Progenitor cell of endocrine pancreas (in vitro differentiated cells): ENCODE measurements around the gene SKA1. TPM values are rescaled to one million over a fixed set of nuclear protein-coding genes. Genes with fewer than 3 reads are reported as not detected.

Experiments
- DNase-seq: peaks from one replicate; pipeline ENCODE4 v3.0.0; 2021; ENCODE audit warnings: low spot score; ENCODE audit not compliant: unreplicated experiment
- H3K27ac Mint-ChIP-seq: 2 replicates; pipeline ENCODE4 v1.8.0; 2021; ENCODE audit warnings: mild to moderate bottlenecking, moderate library complexity, mixed read lengths
- H3K27me3 Mint-ChIP-seq: 2 replicates; pipeline ENCODE4 v1.8.0; 2021; ENCODE audit warnings: mixed read lengths
- H3K36me3 Mint-ChIP-seq: 2 replicates; pipeline ENCODE4 v1.8.0; 2022; ENCODE audit warnings: mixed read lengths; ENCODE audit not compliant: insufficient read depth
- H3K4me1 Mint-ChIP-seq: 2 replicates; pipeline ENCODE4 v1.8.0; 2021; ENCODE audit warnings: low read depth, mixed read lengths
- H3K4me3 Mint-ChIP-seq: 2 replicates; pipeline ENCODE4 v1.8.0; 2021; ENCODE audit warnings: low read depth, mild to moderate bottlenecking, moderate library complexity, mixed read lengths
- H3K9me3 Mint-ChIP-seq: 2 replicates; pipeline ENCODE4 v1.8.0; 2021; ENCODE audit warnings: low read depth, mixed read lengths
- CTCF ChIP-seq: fragments of 200-600 bp; sonication (generic); IDR thresholded peaks from one replicate; pipeline ENCODE4 v1.5.0; 2021; ENCODE audit warnings: antibody characterized with exemption, mild to moderate bottlenecking; ENCODE audit not compliant: unreplicated experiment
- total RNA-seq: library from RNA; stranded (reverse); gene quantifications from 2 replicates; pipeline ENCODE4 v1.2.1, GENCODE V29; 2021

The SKA1 gene
- total RNA-seq, 1 donor from 2014 or later = 16.0 TPM

- H3K36me3 Mint-ChIP-seq = peaks cover 11% of the 10 kb centered on the region
- no peak overlapping the region for H3K4me3 Mint-ChIP-seq
- DNase-seq = no peak
- no peak overlapping the region for H3K27ac Mint-ChIP-seq
- no peak for TF ChIP-seq CTCF
- peaks cover 20% of the 10 kb centered on the region for H3K9me3 Mint-ChIP-seq
- no peaks in the 10 kb centered on the region for H3K27me3 Mint-ChIP-seq
- H3K4me1 Mint-ChIP-seq = no peaks in the 10 kb centered on the region
These were observed 43.8 kb downstream of the SKA1 start for GRCh38 chr18:50418650-50419049.

GRCh38 chr18:50422286-50422898, 47.5 kb downstream of the SKA1 start:
- Mint-ChIP-seq H3K4me3 (no peak overlapping the region), H3K27me3 (no peaks in the 10 kb centered on the region), H3K36me3 (peaks cover 16% of the 10 kb centered on the region), H3K4me1 (peaks cover 1% of the 10 kb centered on the region), H3K9me3 (peaks cover 31% of the 10 kb centered on the region), H3K27ac (no peak overlapping the region)
- DNase-seq = no peak
- no peak for TF ChIP-seq CTCF

- Mint-ChIP-seq H3K27ac (peak overlapping the region; percentile 91), H3K36me3 (peaks cover 7% of the 10 kb centered on the region), H3K4me1 (peaks cover 9% of the 10 kb centered on the region), H3K4me3 (no peak overlapping the region), H3K9me3 (peaks cover 16% of the 10 kb centered on the region), H3K27me3 (no peaks in the 10 kb centered on the region)
- no peak for DNase-seq
- TF ChIP-seq CTCF = no peak
These were observed 50.2 kb downstream of the SKA1 start for GRCh38 chr18:50424877-50425690.

- Mint-ChIP-seq H3K4me3 (no peak overlapping the region), H3K36me3 (peaks cover 7% of the 10 kb centered on the region), H3K27ac (no peak overlapping the region), H3K9me3 (peaks cover 12% of the 10 kb centered on the region), H3K4me1 (peaks cover 9% of the 10 kb centered on the region), H3K27me3 (no peaks in the 10 kb centered on the region)
- TF ChIP-seq CTCF = no peak
- DNase-seq = no peak
These were observed 53.0 kb downstream of the SKA1 start for GRCh38 chr18:50427896-50428295.

- Mint-ChIP-seq H3K27me3 (no peaks in the 10 kb centered on the region), H3K4me3 (no peak overlapping the region), H3K4me1 (peaks cover 9% of the 10 kb centered on the region), H3K36me3 (peaks cover 7% of the 10 kb centered on the region), H3K9me3 (peaks cover 11% of the 10 kb centered on the region), H3K27ac (no peak overlapping the region)
- TF ChIP-seq CTCF = no peak
- no peak for DNase-seq
These were observed 53.8 kb downstream of the SKA1 start for GRCh38 chr18:50428531-50429206.
